Breast epithelium (tissue), 3 donors: ENCODE data around the gene APBA3.
"Not testable (repeated sequence)": the region's sequence is repeated elsewhere in the genome, so short reads cannot be mapped to it uniquely, and the experiment has no call there.

Source experiments
- CTCF ChIP-seq, 3 donors: fragments of 450-650 bp; IDR thresholded peaks; one replicate each; pipeline ENCODE4 v1.5.1; 2016 to 2017; ENCODE audit warnings: antibody characterized with exemption in 3 of 3, mild to moderate bottlenecking in 3 of 3, moderate library complexity in 3 of 3
- POLR2A ChIP-seq: fragments of 450-650 bp; IDR thresholded peaks from one replicate; pipeline ENCODE4 v1.6.1; 2016; ENCODE audit warnings: antibody characterized with exemption, mild to moderate bottlenecking, moderate library complexity
- POLR2AphosphoS5 ChIP-seq, 3 donors: sonication (generic); formaldehyde crosslinking; IDR thresholded peaks; one replicate each; pipeline ENCODE4 v1.6.1; 2017; ENCODE audit warnings: antibody characterized with exemption in 3 of 3

- TF ChIP-seq CTCF (IDR thresholded peaks at IDR 0.05); POLR2AphosphoS5 (IDR thresholded peaks at IDR 0.05); POLR2A: not testable (repeated sequence)
Observed at GRCh38 chr19:3765757-3766156, 4.3 kb upstream of the APBA3 start.
